H1 (cell line): ENCODE measurements around the gene LARP4B. TPM values are rescaled to one million over a fixed set of nuclear protein-coding genes. Genes with fewer than 3 reads are reported as not detected.

ENCODE experiments used
- CTCF ChIA-PET: fragments of 300-600 bp; sonication (Branson Sonifier 250); formaldehyde crosslinking; loops from one replicate; lab custom pipeline; 2021; ENCODE audit not compliant: partially characterized antibody; lab: Charles Lee
- POLR2A ChIA-PET: fragments of 300-600 bp; sonication (Branson Sonifier 250); formaldehyde crosslinking; loops from one replicate; lab custom pipeline; 2021; ENCODE audit warnings: inconsistent platforms; ENCODE audit not compliant: partially characterized antibody; lab: Charles Lee
- DNase-seq, 2 experiments: peaks; one replicate each; pipeline versions ENCODE4 v3.0.0 to v3.0.0-alpha.2; 2010 to 2022; ENCODE audit warnings: low spot score in 2 of 2, low read depth in 1 of 2, mixed read lengths in 1 of 2
- FAIRE-seq: peaks from 2 replicates; lab custom pipeline; 2011; peaks lifted over from hg19 to GRCh38; lab: Jason Lieb, UNC
- H2AFZ ChIP-seq: 2 replicates; pipeline ENCODE4 v1.8.1; 2012; ENCODE audit warnings: low read length, inconsistent platforms
- H2AK5ac ChIP-seq: 2 replicates; pipeline ENCODE4 v1.6.1; 2013; ENCODE audit warnings: low read depth, low read length
- H2BK120ac ChIP-seq: replicated peaks from 2 replicates; pipeline ENCODE3; 2013; ENCODE audit warnings: low read depth, low read length, inconsistent platforms
- H2BK12ac ChIP-seq: 2 replicates; pipeline ENCODE4 v1.6.1; 2013; ENCODE audit warnings: low read depth, low read length
- H2BK15ac ChIP-seq: 2 replicates; pipeline ENCODE4 v1.6.1; 2013; ENCODE audit warnings: low read length
- H2BK20ac ChIP-seq: 2 replicates; pipeline ENCODE4 v1.6.1; 2013; ENCODE audit warnings: low read length
- H2BK5ac ChIP-seq: 2 replicates; pipeline ENCODE4 v1.6.1; 2013; ENCODE audit warnings: low read depth, low read length
- H3K14ac ChIP-seq: 2 replicates; pipeline ENCODE4 v1.6.1; 2013; ENCODE audit warnings: inconsistent platforms; ENCODE audit not compliant: insufficient read length
- H3K18ac ChIP-seq: 2 replicates; pipeline ENCODE4 v1.6.1; 2013; ENCODE audit warnings: low read length; ENCODE audit errors: extremely low read depth
- H3K23ac ChIP-seq: 2 replicates; pipeline ENCODE4 v1.6.1; 2013; ENCODE audit warnings: inconsistent platforms; ENCODE audit not compliant: insufficient read length
- H3K23me2 ChIP-seq: 2 replicates; pipeline ENCODE4 v1.6.1; 2013; ENCODE audit warnings: low read depth, low read length
- H3K27ac ChIP-seq: 2 replicates; pipeline ENCODE4 v1.6.1; 2011; ENCODE audit warnings: low read depth, low read length, inconsistent platforms
- H3K27me3 ChIP-seq, 4 experiments: replicated peaks in 1 of 4; 1 replicate in 1 of 4; 2 replicates in 3 of 4; pipeline versions ENCODE4 v1.6.1 to v1.8.1; 2011 to 2013; ENCODE audit warnings: low read length in 3 of 4, mild to moderate bottlenecking in 3 of 4, inconsistent platforms in 2 of 4, mixed read lengths in 2 of 4, moderate library complexity in 1 of 4; ENCODE audit not compliant: control insufficient read depth in 3 of 4, insufficient read depth in 3 of 4; ENCODE audit errors: extremely low read depth in 1 of 4
- H3K36me3 ChIP-seq, 4 experiments: 2 replicates each; pipeline versions ENCODE4 v1.6.1 to v1.8.1; 2011 to 2013; ENCODE audit warnings: mild to moderate bottlenecking in 4 of 4, low read length in 3 of 4, moderate library complexity in 2 of 4, control low read depth in 1 of 4, inconsistent platforms in 1 of 4; ENCODE audit not compliant: insufficient read depth in 4 of 4, control insufficient read depth in 2 of 4
- H3K4ac ChIP-seq: replicated peaks from 2 replicates; pipeline ENCODE3; 2013; ENCODE audit warnings: low read length, low read depth, mixed read lengths, inconsistent platforms; ENCODE audit not compliant: insufficient read length
- H3K4me1 ChIP-seq, 4 experiments: replicated peaks in 1 of 4; 1 replicate in 1 of 4; 2 replicates in 3 of 4; pipeline versions ENCODE4 v1.6.1 to v1.8.1; 2011 to 2013; ENCODE audit warnings: low read length in 3 of 4, inconsistent platforms in 2 of 4, mixed read lengths in 1 of 4; ENCODE audit not compliant: insufficient read depth in 4 of 4, control insufficient read depth in 3 of 4
- H3K4me2 ChIP-seq, 2 experiments: 2 replicates each; pipeline versions ENCODE4 v1.6.1 to v1.8.1; 2011 to 2013; ENCODE audit warnings: low read depth in 2 of 2, low read length in 2 of 2, control low read depth in 1 of 2, inconsistent platforms in 1 of 2, mild to moderate bottlenecking in 1 of 2; ENCODE audit not compliant: insufficient read depth in 1 of 2
- H3K4me3 ChIP-seq, 4 experiments: fragments of 200-600, 300-600 bp in 1 of 4; sonication (generic), shearing (Covaris generic), sonication (Bioruptor Twin) in 1 of 4; 2 replicates each; pipeline versions ENCODE4 v1.5.1 to v1.8.1; 2011 to 2016; ENCODE audit warnings: low read length in 4 of 4, low read depth in 3 of 4, control low read depth in 2 of 4, inconsistent platforms in 2 of 4, mild to moderate bottlenecking in 2 of 4, mixed read lengths in 1 of 4, moderate library complexity in 1 of 4; ENCODE audit not compliant: insufficient read depth in 2 of 4; ENCODE audit errors: extremely low read depth in 1 of 4
- H3K56ac ChIP-seq: replicated peaks from 2 replicates; pipeline ENCODE3; 2013; ENCODE audit warnings: low read depth, mild to moderate bottlenecking, mixed read lengths, low read length, inconsistent platforms; ENCODE audit not compliant: insufficient read length
- H3K79me1 ChIP-seq: 2 replicates; pipeline ENCODE4 v1.6.1; 2013; ENCODE audit warnings: low read depth, low read length, control low read depth
- H3K79me2 ChIP-seq, 2 experiments: 2 replicates each; pipeline versions ENCODE4 v1.6.1 to v1.8.1; 2012 to 2013; ENCODE audit warnings: low read length in 2 of 2, mild to moderate bottlenecking in 2 of 2, inconsistent platforms in 1 of 2; ENCODE audit not compliant: insufficient read depth in 2 of 2, control insufficient read depth in 1 of 2
- H3K9ac ChIP-seq, 4 experiments: replicated peaks in 1 of 4; 1 replicate in 1 of 4; 2 replicates in 3 of 4; pipeline versions ENCODE4 v1.6.1 to v1.8.1; 2011 to 2013; ENCODE audit warnings: low read depth in 3 of 4, low read length in 3 of 4, control low read depth in 2 of 4, mild to moderate bottlenecking in 2 of 4, moderate library complexity in 2 of 4, inconsistent platforms in 1 of 4; ENCODE audit errors: extremely low read depth in 1 of 4
- H3K9me3 ChIP-seq, 2 experiments: 2 replicates each; pipeline versions ENCODE4 v1.6.1 to v1.8.1; 2012 to 2013; ENCODE audit warnings: mild to moderate bottlenecking in 2 of 2, moderate library complexity in 2 of 2, control low read depth in 1 of 2, inconsistent platforms in 1 of 2, low read depth in 1 of 2, low read length in 1 of 2, mixed read lengths in 1 of 2; ENCODE audit not compliant: insufficient read depth in 2 of 2
- H4K20me1 ChIP-seq, 2 experiments: replicated peaks in 1 of 2; 2 replicates each; pipeline versions ENCODE3 to v1.8.1; 2011 to 2013; ENCODE audit warnings: inconsistent platforms in 2 of 2, low read length in 2 of 2, mild to moderate bottlenecking in 1 of 2; ENCODE audit not compliant: insufficient read depth in 2 of 2, control insufficient read depth in 1 of 2
- H4K5ac ChIP-seq: 2 replicates; pipeline ENCODE4 v1.6.1; 2013; ENCODE audit warnings: low read length, low read depth, mixed read lengths, inconsistent platforms; ENCODE audit not compliant: insufficient read length
- H4K8ac ChIP-seq: 2 replicates; pipeline ENCODE4 v1.8.0; 2013; ENCODE audit warnings: mild to moderate bottlenecking, moderate library complexity, low read length, inconsistent platforms; ENCODE audit not compliant: insufficient read depth; ENCODE audit errors: extremely low read depth
- H4K91ac ChIP-seq: replicated peaks from 2 replicates; pipeline ENCODE3; 2013; ENCODE audit warnings: low read length, mixed read lengths, inconsistent platforms; ENCODE audit not compliant: insufficient read length
- BRCA1 ChIP-seq: IDR thresholded peaks from 2 replicates; pipeline ENCODE4 v1.6.1; 2012; ENCODE audit warnings: low read depth, low read length, improper control_type of control experiment
- CBX5 ChIP-seq: fragments of 300-800, 300-1000 bp; sonication (generic); IDR thresholded peaks from 2 replicates; pipeline ENCODE4 v1.7.1; 2016; ENCODE audit warnings: antibody characterized with exemption, low read length, low read depth
- CEBPB ChIP-seq: IDR thresholded peaks from 2 replicates; pipeline ENCODE4 v1.6.1; 2012; ENCODE audit warnings: low read depth, low read length
- CHD2 ChIP-seq: IDR thresholded peaks from 2 replicates; pipeline ENCODE4 v1.6.1; 2012; ENCODE audit warnings: low read length, improper control_type of control experiment
- CTBP2 ChIP-seq: IDR thresholded peaks from 2 replicates; pipeline ENCODE4 v1.7.0; 2011; ENCODE audit warnings: borderline replicate concordance, mild to moderate bottlenecking, moderate library complexity, mixed read lengths, low read length; ENCODE audit not compliant: insufficient read depth, insufficient read length
- EZH2 ChIP-seq: fragments of 200-600 bp; sonication (generic); IDR thresholded peaks from 2 replicates; pipeline ENCODE4 v1.7.1; 2012; ENCODE audit warnings: low read depth, mild to moderate bottlenecking, moderate library complexity, low read length, inconsistent platforms; ENCODE audit not compliant: severe bottlenecking
- JUND ChIP-seq: IDR thresholded peaks from 2 replicates; pipeline ENCODE4 v1.6.1; 2011; ENCODE audit warnings: mild to moderate bottlenecking, improper control_type of control experiment, low read length
- KDM5A ChIP-seq: fragments of 200-600 bp; IDR thresholded peaks from 2 replicates; pipeline ENCODE4 v1.7.1; 2012; ENCODE audit warnings: mild to moderate bottlenecking, low read length, inconsistent platforms, mixed read lengths
- RBBP5 ChIP-seq: IDR thresholded peaks from 2 replicates; pipeline ENCODE4 v1.7.1; 2012; ENCODE audit warnings: low read depth, mild to moderate bottlenecking, inconsistent platforms, low read length, moderate library complexity, borderline replicate concordance
- SIN3A ChIP-seq, 2 experiments: IDR thresholded peaks in 1 of 2; conservative IDR thresholded peaks in 1 of 2; 2 replicates each; pipeline ENCODE4 v1.6.1; 2011 to 2012; ENCODE audit warnings: low read length in 2 of 2, improper control_type of control experiment in 1 of 2, low read depth in 1 of 2, mild to moderate bottlenecking in 1 of 2
- SRF ChIP-seq: IDR thresholded peaks from 2 replicates; pipeline ENCODE4 v1.6.1; 2011; ENCODE audit warnings: mild to moderate bottlenecking, low read depth, low read length, moderate library complexity
- TBP ChIP-seq: IDR thresholded peaks from 2 replicates; pipeline ENCODE4 v1.6.1; 2011; ENCODE audit warnings: low read depth, low read length, improper control_type of control experiment
- YY1 ChIP-seq: IDR thresholded peaks from 2 replicates; pipeline ENCODE4 v1.6.1; 2011; ENCODE audit warnings: low read depth, mild to moderate bottlenecking, low read length
- ZNF274 ChIP-seq: IDR thresholded peaks from 2 replicates; pipeline ENCODE4 v1.7.0; 2012; ENCODE audit warnings: low read length, borderline replicate concordance; ENCODE audit errors: extremely low read depth
- WGBS, 2 experiments: shearing (Covaris generic) in 1 of 2; methylation state at CpG; one replicate each; pipeline versions ENCODE4 v1.1.6 to v1.1.7; 2013 to 2015; ENCODE audit warnings: low lambda C conversion rate in 2 of 2, mixed read lengths in 2 of 2, inconsistent platforms in 1 of 2, low coverage in 1 of 2, missing lambda C conversion rate in 1 of 2; ENCODE audit not compliant: insufficient replicate concordance in 2 of 2, insufficient coverage in 1 of 2, insufficient read length in 1 of 2; ENCODE audit errors: extremely low coverage in 1 of 2, missing lambda C conversion rate in 1 of 2; 5-methylcytosine and 5-hydroxymethylcytosine counted together
- polyA plus RNA-seq, 7 experiments: library from polyadenylated mRNA; depleted of rRNA in 3 of 7; stranded (reverse) in 5 of 7; unstranded in 2 of 7; fragments of >200 nt in 5 of 7; fragments of 200-250 nt in 2 of 7; gene quantifications; 1 replicate in 5 of 7; 2 replicates in 1 of 7; 4 replicates in 1 of 7; pipeline versions ENCODE4 v1.2.1 to v1.2.3, GENCODE V29; 2011 to 2013; ENCODE audit warnings: missing spikeins in 2 of 7, mixed read lengths in 2 of 7
- total RNA-seq: library from RNA; stranded (reverse); fragmentation: NEBNext Ultra II Directional; extraction: Animal tissue kit (Norgen Biotek cat#: 25700); gene quantifications from 2 replicates; pipeline ENCODE4 v1.2.1, GENCODE V29; 2021

LARP4B gene
- total and polyA plus RNA-seq, 2 of the 8 experiments (the other 6 are each of a cell fraction or from before 2014, with no cell fraction given), result 20.1 to 78.6 TPM

- H2AFZ ChIP-seq, result no peak overlapping the region
- WGBS, 2 experiments, result 83% methylated on average over 2 of the region's 2 CpGs; no CpG with 5 or more reads in 1 of the 2 experiments
- no peak for DNase-seq
- H3K9ac ChIP-seq, result no peak overlapping the region
- H3K4me2 ChIP-seq, result no peak overlapping the region
- ChIA-PET POLR2A (interaction anchor here (1.5 kb wide), 1 partner anchor 122 kb away, joined by 3 read pairs; the partner anchor contains the start of gene IDI1), CTCF (interaction anchor here (0.6 to 1.2 kb wide), 3 partner anchors 14 to 33 kb away, joined by 3 to 5 read pairs (median 3); no protein-coding TSS in a partner anchor)
- no peak overlapping the region for H2BK15ac ChIP-seq
- peaks cover 6% of the 10 kb centered on the region for H3K79me1 ChIP-seq
- H3K9me3 ChIP-seq, result no peaks in the 10 kb centered on the region
- H3K23me2 ChIP-seq, result peaks cover 2% of the 10 kb centered on the region; the same call in 1 of the 2 replicates
- no peak overlapping the region for H3K18ac ChIP-seq
- FAIRE-seq, result no peak
- H2AK5ac ChIP-seq, result no peak overlapping the region
- no peak overlapping the region for H2BK120ac ChIP-seq
- H3K23ac ChIP-seq, result no peak overlapping the region
- no peak overlapping the region for H2BK20ac ChIP-seq
- no peaks in the 10 kb centered on the region for H3K36me3 ChIP-seq
- no peak overlapping the region for H2BK12ac ChIP-seq
- H2BK5ac ChIP-seq, result no peak overlapping the region
- no peak overlapping the region for H4K5ac ChIP-seq
- H3K4ac ChIP-seq, result no peak overlapping the region
- H3K4me3 ChIP-seq, result no peak overlapping the region
- H3K56ac ChIP-seq, result no peak overlapping the region
- no peak overlapping the region for H3K27ac ChIP-seq
- H4K91ac ChIP-seq, result no peak overlapping the region
- H3K4me1 ChIP-seq, result peaks cover 0 to 6% (median 4%) of the 10 kb centered on the region in 4 experiments; a peak in 4 of 7 replicates
- H4K8ac ChIP-seq, result no peak overlapping the region
- peaks cover 63 to 86% of the 10 kb centered on the region in 2 experiments for H3K79me2 ChIP-seq
- H3K27me3 ChIP-seq, result no peaks in the 10 kb centered on the region
- peaks cover 26 to 31% of the 10 kb centered on the region in 2 experiments for H4K20me1 ChIP-seq
- H3K14ac ChIP-seq, result no peak overlapping the region
- TF ChIP-seq CHD2 (no peak), RBBP5 (no peak), CBX5 (no peak), KDM5A (no peak), JUND (no peak), YY1 (no peak), TBP (no peak), SIN3A (conservative IDR thresholded peaks at IDR 0.05 in 1 of 2, IDR thresholded peaks at IDR 0.05 in 1 of 2; ENCODE audit: low read depth in 1 of 2, low read length in 2 of 2) (no peak), SRF (no peak), CEBPB (no peak), EZH2 (no peak), CTBP2 (no peak), BRCA1 (no peak), ZNF274 (no peak)
Measured at GRCh38 chr10:927131-927530, 4.4 kb downstream of the LARP4B start.
